Ishikawa (cell line): ENCODE data around the gene FAM114A1.

Experiments
- CREB1 ChIP-seq: IDR thresholded peaks from 2 replicates; pipeline ENCODE4 v1.6.1; 2012; ENCODE audit warnings: low read depth
- EGR1 ChIP-seq: IDR thresholded peaks from 2 replicates; pipeline ENCODE4 v1.6.1; 2012
- MAX ChIP-seq: IDR thresholded peaks from 2 replicates; pipeline ENCODE4 v1.6.1; 2012
- RAD21 ChIP-seq: IDR thresholded peaks from 2 replicates; pipeline ENCODE4 v1.6.1; 2012; ENCODE audit warnings: low read depth
- TAF1 ChIP-seq: IDR thresholded peaks from 2 replicates; pipeline ENCODE4 v1.6.1; 2012; ENCODE audit warnings: low read depth, mild to moderate bottlenecking

DNA sequence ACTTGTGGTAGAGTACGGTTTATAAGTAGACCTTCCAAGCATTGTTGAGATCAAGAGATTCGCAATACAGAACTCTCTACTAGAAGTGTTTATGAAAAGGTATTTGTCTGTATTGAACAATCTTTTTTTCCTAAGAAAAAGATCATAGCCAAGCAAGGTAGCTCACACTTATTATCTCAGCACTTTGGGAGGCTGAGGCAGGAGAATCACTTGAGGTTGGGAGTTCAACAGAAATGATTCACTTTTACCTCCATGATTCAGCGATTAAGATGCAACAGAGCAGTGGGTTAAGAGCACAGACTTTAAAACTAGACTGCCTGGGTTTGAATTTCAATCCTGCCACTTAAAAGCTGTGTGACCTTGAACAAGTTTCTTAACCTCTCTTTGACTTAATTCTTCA, 90.3 kb downstream of the FAM114A1 start:
- TF ChIP-seq RAD21 (no peak), CREB1 (no peak), MAX (no peak), TAF1 (no peak), EGR1 (no peak)
